Measurements from ENCODE around the gene USP1. TPM values are rescaled to one million over a fixed set of nuclear protein-coding genes. Genes with fewer than 3 reads are reported as not detected.

USP1 gene
- total RNA-seq, 1 donor from 2014 or later: 37.8 TPM

DNA sequence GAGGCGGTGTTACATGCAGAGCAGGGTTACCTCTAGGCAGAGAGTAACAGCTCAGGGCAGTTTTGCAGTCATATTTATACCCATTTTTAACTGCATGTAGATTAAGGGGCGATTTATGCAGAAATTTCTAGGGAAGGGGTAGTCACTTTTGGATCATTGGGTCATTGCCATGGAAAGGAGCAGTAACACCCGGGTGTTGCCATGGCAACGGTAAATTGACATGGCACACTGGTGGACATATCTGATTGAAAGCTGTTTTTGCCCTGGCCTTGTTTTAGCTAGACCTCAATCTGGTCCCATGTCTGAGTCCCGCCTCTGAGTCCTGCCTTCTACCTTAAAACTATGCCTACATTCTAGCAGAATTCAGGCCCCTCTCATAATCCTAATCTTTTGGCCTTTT, 11.8 kb upstream of the USP1 start:
- DNase-seq (ENCODE audit: low read depth, low spot score): no peak

GRCh38 chr1:62426237-62426636, 10.6 kb upstream of the USP1 start:
- DNase-seq (ENCODE audit: low read depth, low spot score): no peak

DNA sequence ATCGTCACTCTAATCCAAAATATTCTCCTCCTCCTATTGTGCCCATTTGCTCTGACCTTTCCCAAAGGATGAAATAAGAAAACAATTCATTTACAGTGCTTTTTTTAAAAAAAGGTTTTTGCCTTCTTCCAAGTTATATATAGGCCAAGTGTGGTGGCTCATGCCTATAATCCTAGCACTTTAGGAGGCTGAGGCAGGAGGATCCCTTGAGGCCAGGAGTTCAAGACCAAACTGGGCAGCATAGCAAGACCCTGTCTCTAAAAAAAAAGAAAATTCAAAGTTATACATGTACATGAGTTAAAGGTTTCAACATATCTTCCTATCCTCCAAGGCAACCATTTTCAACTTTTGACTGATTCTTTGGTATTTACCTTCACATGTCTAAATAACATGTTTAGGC, 10.1 kb upstream of the USP1 start:
- DNase-seq (ENCODE audit: low read depth, low spot score): no peak

- DNase-seq (ENCODE audit: low read depth, low spot score): no peak
Measured at GRCh38 chr1:62428351-62428750, 8.5 kb upstream of the USP1 start.

GRCh38 chr1:62429581-62429980, 7.3 kb upstream of the USP1 start:
- DNase-seq (ENCODE audit: low read depth, low spot score): no peak

GRCh38 chr1:62433861-62434617, 2.8 kb upstream of the USP1 start:
- no peak for DNase-seq (ENCODE audit: low read depth, low spot score)

- no peak for DNase-seq (ENCODE audit: low read depth, low spot score)
Measured at GRCh38 chr1:62434618-62435001, 2.2 kb upstream of the USP1 start.

DNA sequence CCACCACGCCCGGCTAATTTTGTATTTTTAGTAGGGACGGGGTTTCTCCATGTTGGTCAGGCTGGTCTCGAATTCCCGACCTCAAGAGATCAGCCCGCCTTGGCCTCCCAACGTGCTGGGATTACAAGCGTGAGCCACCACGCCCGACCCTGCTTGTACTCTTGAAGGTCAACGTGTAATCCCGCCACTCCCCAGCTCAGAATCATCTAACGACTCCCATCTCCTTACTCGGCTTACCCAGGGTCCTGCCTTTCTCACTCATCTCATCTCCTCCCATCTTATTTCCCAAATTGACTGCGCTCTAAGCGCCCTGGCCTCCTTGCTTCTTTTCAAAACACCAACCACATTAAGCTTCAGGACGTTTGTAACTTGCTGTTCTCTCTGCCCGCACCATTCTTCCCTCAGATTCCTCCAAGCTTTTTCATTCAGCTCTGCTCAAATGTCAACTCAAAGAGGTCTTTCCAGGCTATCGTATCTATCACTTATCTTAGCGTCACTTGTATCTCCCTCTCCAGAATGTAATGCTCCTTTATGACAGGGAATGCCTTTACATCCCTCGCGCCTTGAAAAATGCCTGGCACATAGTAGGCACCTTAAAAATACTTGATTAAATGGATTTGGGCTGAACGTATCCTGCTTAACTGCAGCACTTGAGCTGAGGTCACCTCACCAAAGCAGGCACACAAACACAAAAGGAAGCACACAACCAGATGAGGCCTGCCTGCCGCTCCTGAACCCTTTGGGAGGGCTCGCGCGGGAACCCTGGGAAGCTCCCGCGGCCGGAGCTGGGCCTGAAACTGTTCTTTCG, 1.4 kb upstream of the USP1 start:
- peak; percentile 8 for DNase-seq (ENCODE audit: low read depth, low spot score)

DNA sequence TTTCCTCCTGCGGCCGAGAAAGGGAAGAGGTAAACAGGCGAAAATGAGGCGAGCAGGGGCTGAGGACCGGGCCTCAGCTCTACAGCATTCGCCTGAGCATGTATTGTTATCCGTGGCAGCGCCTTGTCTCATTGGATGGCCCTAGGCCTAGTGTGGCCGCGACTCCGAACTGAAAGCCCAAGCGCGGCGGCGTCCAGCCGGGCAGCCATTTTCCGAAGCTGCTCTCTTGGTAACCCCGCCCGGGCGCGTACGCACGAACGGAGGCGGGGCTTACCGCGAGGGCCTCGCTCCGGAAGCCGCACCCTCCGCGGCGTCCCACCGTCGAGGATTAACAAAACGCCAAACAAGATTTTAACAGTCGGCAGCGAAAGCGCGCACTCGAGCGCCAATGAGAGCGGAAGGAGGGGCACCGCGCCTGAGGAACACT, 797 bp upstream of the USP1 start:
- no peak for DNase-seq (ENCODE audit: low read depth, low spot score)

GRCh38 chr1:62437273-62437940, 558 bp downstream of the USP1 start:
- no peak for DNase-seq (ENCODE audit: low read depth, low spot score)

GRCh38 chr1:62438163-62438562, 1.3 kb downstream of the USP1 start:
- DNase-seq (ENCODE audit: low read depth, low spot score): no peak

GRCh38 chr1:62439652-62440371, 3.0 kb downstream of the USP1 start:
- DNase-seq (ENCODE audit: low read depth, low spot score): no peak

DNA sequence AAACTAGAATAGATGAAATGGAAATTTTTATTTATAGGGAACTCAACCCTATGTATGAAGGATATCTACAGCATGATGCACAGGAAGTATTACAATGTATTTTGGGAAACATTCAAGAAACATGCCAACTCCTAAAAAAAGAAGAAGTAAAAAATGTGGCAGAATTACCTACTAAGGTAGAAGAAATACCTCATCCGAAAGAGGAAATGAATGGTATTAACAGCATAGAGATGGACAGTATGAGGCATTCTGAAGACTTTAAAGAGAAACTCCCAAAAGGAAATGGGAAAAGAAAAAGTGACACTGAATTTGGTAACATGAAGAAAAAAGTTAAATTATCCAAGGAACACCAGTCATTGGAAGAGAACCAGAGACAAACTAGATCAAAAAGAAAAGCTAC, 7.9 kb downstream of the USP1 start:
- no peak for DNase-seq (ENCODE audit: low read depth, low spot score)

- DNase-seq (ENCODE audit: low read depth, low spot score): no peak
Measured at GRCh38 chr1:62448221-62448933, 11.5 kb downstream of the USP1 start.

DNA sequence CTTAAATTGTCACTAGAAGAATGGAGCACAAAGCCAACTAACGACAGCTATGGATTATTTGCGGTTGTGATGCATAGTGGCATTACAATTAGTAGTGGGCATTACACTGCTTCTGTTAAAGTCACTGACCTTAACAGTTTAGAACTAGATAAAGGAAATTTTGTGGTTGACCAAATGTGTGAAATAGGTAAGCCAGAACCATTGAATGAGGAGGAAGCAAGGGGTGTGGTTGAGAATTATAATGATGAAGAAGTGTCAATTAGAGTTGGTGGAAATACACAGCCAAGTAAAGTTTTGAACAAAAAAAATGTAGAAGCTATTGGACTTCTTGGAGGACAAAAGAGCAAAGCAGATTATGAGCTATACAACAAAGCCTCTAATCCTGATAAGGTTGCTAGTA, 13.5 kb downstream of the USP1 start:
- no peak for DNase-seq (ENCODE audit: low read depth, low spot score)

- DNase-seq (ENCODE audit: low read depth, low spot score): no peak
Measured at GRCh38 chr1:62452951-62453350, 16.1 kb downstream of the USP1 start.

GRCh38 chr1:62457955-62458354, 21.1 kb downstream of the USP1 start:
- DNase-seq (ENCODE audit: low read depth, low spot score): no peak

GRCh38 chr1:62462370-62462769, 25.5 kb downstream of the USP1 start:
- DNase-seq (ENCODE audit: low read depth, low spot score): no peak

- DNase-seq (ENCODE audit: low read depth, low spot score): no peak
Measured at GRCh38 chr1:62467092-62467491, 30.2 kb downstream of the USP1 start.

DNA sequence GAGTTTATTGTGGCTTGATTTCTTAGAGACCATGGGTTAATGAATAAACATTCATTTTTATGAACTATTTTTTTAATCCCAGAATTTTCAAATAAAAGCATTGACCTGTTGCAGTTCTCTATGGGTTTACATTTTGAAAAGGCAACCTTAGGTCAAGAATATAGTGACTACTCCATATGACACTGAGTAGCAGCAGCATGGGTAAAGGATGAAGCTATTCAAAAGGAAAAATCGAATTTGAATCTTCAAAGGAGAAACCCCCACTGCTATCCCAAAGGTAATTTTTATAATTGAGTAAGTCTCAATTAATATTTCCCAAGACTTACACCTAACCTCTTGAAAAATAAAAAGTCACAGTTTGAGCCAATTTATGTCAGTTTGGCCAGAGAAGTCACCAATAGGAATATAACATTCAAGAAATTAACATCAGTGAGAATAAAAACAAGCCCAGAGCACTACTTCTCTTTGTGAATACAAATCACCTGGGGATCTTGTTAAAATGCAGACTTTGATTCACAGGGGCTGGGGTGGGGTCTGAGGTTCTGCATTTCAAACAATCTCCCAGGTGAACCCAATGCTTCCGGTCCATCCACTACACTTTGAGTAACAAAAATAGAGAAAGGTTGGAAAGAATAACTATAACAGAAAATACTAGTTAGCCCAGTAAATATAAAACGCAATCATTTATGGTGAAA, 39.8 kb downstream of the USP1 start:
- no peak for DNase-seq (ENCODE audit: low read depth, low spot score)
